ENCODE results near the gene HOXC11. TPM values are rescaled to one million over a fixed set of nuclear protein-coding genes. Genes with fewer than 3 reads are reported as not detected.

The HOXC11 gene
- total RNA-seq, 1 experiment from 2014 or later, result 1.7 TPM

GRCh38 chr12:54021432-54022013 lies 48.6 kb downstream of the HOXC11 start:
- DNase-seq (ENCODE audit: low read depth), result no peak

- no peak for DNase-seq (ENCODE audit: low read depth)
Observed at GRCh38 chr12:54022960-54023884, 50.3 kb downstream of the HOXC11 start.

- no peak for DNase-seq (ENCODE audit: low read depth)
Observed at GRCh38 chr12:54024127-54024526, 51.2 kb downstream of the HOXC11 start.

GRCh38 chr12:54024581-54025305 lies 51.8 kb downstream of the HOXC11 start:
- no peak for DNase-seq (ENCODE audit: low read depth)

- no peak for DNase-seq (ENCODE audit: low read depth)
Observed at GRCh38 chr12:54025499-54026405, 52.8 kb downstream of the HOXC11 start.

GRCh38 chr12:54026640-54027441 lies 53.9 kb downstream of the HOXC11 start:
- DNase-seq (ENCODE audit: low read depth), result no peak

Other genes with a start within 250 kb of the HOXC11 start
- 28.3 and 47.3 TPM in 2 replicates for gene CALCOCO1, start 245.7 kb upstream of the HOXC11 start, total RNA-seq (2014; rRNA removed; shearing (Covaris generic))
- gene CISTR, start 221.1 kb upstream of the HOXC11 start, total RNA-seq (2014; rRNA removed; shearing (Covaris generic)), result not detected in 2 replicates
- gene HOXC13, start 34.3 kb upstream of the HOXC11 start, total RNA-seq (2014; rRNA removed; shearing (Covaris generic)), result 27.8 and 31.2 TPM in 2 replicates
- gene HOXC12, start 18.2 kb upstream of the HOXC11 start, total RNA-seq (2014; rRNA removed; shearing (Covaris generic)), result not detected in 2 replicates
- 5.0 and 7.4 TPM in 2 replicates for gene HOTAIR, start 1.8 kb downstream of the HOXC11 start, total RNA-seq (2014; rRNA removed; shearing (Covaris generic))
- 15.0 and 15.3 TPM in 2 replicates for gene HOXC10, start 12.0 kb downstream of the HOXC11 start, total RNA-seq (2014; rRNA removed; shearing (Covaris generic))
- 4.9 and 5.7 TPM in 2 replicates for gene HOXC9, start 27.0 kb downstream of the HOXC11 start, total RNA-seq (2014; rRNA removed; shearing (Covaris generic))
- 0.84 and 1.2 TPM in 2 replicates for gene HOXC8, start 35.9 kb downstream of the HOXC11 start, total RNA-seq (2014; rRNA removed; shearing (Covaris generic))
- gene HOXC6, start 55.3 kb downstream of the HOXC11 start, total RNA-seq (2014; rRNA removed; shearing (Covaris generic)), result 2.5 and 5.2 TPM in 2 replicates
- gene HOXC5, start 59.9 kb downstream of the HOXC11 start, total RNA-seq (2014; rRNA removed; shearing (Covaris generic)), result 0.25 TPM in 1 of 2 replicates, not detected in the other
- gene HOXC4, start 80.7 kb downstream of the HOXC11 start, total RNA-seq (2014; rRNA removed; shearing (Covaris generic)), result 1.9 and 4.3 TPM in 2 replicates
- 36.9 and 38.2 TPM in 2 replicates for gene SMUG1, start 215.9 kb downstream of the HOXC11 start, total RNA-seq (2014; rRNA removed; shearing (Covaris generic))